Measurements from ENCODE around the gene CTSF. TPM values are rescaled to one million over a fixed set of nuclear protein-coding genes. Genes with fewer than 3 reads are reported as not detected.

Gene CTSF
- total and polyA plus RNA-seq, 2 of the 8 experiments (the other 6 are each of a cell fraction or from before 2014, with no cell fraction given), result 0.58 to 2.3 TPM

GRCh38 chr11:66589996-66590675 is 21.7 kb upstream of the CTSF start:
- no peak overlapping the region for H3K4me3 ChIP-seq (ENCODE audit: extremely low read depth in 1 of 4, insufficient read depth in 2 of 4, low read depth in 3 of 4, low read length in 4 of 4)
- no peak overlapping the region for H3K4ac ChIP-seq (replicated peaks; ENCODE audit: insufficient read length, low read depth, low read length)
- ChIA-PET POLR2A (ENCODE audit: partially characterized antibody) (interaction anchor here (0.7 to 65.3 kb wide), 5 partner anchors 10 to 53 kb away, joined by 3 to 2165 read pairs (median 4); partner anchors contain the start of genes RBM14 and RBM4), CTCF (ENCODE audit: partially characterized antibody) (interaction anchor here (0.6 to 3.5 kb wide), 15 partner anchors 10 to 133 kb away, joined by 3 to 43 read pairs (median 4); partner anchors contain the start of genes RBM4 and RBM4B)
- DNase-seq (ENCODE audit: low read depth in 1 of 2, low spot score in 2 of 2) (no peak), FAIRE-seq (no peak)
- H3K18ac ChIP-seq (ENCODE audit: extremely low read depth, low read length), result no peak overlapping the region
- no peak overlapping the region for H2BK120ac ChIP-seq (replicated peaks; ENCODE audit: low read depth, low read length)
- peaks cover 0 to 11% (median 7%) of the 10 kb centered on the region in 4 experiments; a peak in 6 of 7 replicates for H3K4me1 ChIP-seq (replicated peaks in 1 of 4; ENCODE audit: control insufficient read depth in 3 of 4, insufficient read depth in 4 of 4, low read length in 3 of 4)
- H3K14ac ChIP-seq (ENCODE audit: insufficient read length), result no peak overlapping the region
- peaks cover 2% of the 10 kb centered on the region for H3K79me1 ChIP-seq (ENCODE audit: low read depth, low read length)
- no peak overlapping the region for H4K5ac ChIP-seq (ENCODE audit: insufficient read length, low read depth, low read length)
- peaks cover 0 to 10% (median 4%) of the 10 kb centered on the region in 4 experiments; a peak in 3 of 7 replicates for H3K27me3 ChIP-seq (replicated peaks in 1 of 4; ENCODE audit: control insufficient read depth in 3 of 4, extremely low read depth in 1 of 4, insufficient read depth in 3 of 4, low read length in 3 of 4)
- no peak overlapping the region for H2AK5ac ChIP-seq (ENCODE audit: low read depth, low read length)
- H3K23me2 ChIP-seq (ENCODE audit: low read depth, low read length), result peaks cover 9% of the 10 kb centered on the region
- no peak overlapping the region for H2BK20ac ChIP-seq (ENCODE audit: low read length)
- no peak overlapping the region for H2BK12ac ChIP-seq (ENCODE audit: low read depth, low read length)
- peaks cover 13 to 25% of the 10 kb centered on the region in 2 experiments for H3K9me3 ChIP-seq (ENCODE audit: insufficient read depth in 2 of 2, low read depth in 1 of 2, low read length in 1 of 2)
- 90% methylated on average over 7 of the region's 7 CpGs; no CpG with 5 or more reads in 1 of the 2 experiments for WGBS, 2 experiments (ENCODE audit: extremely low coverage in 1 of 2, insufficient coverage in 1 of 2, insufficient read length in 1 of 2, insufficient replicate concordance in 2 of 2, low coverage in 1 of 2, low lambda C conversion rate in 2 of 2, missing lambda C conversion rate in 1 of 2)
- no peaks in the 10 kb centered on the region for H4K20me1 ChIP-seq (replicated peaks in 1 of 2; ENCODE audit: control insufficient read depth in 1 of 2, insufficient read depth in 2 of 2, low read length in 2 of 2)
- no peak overlapping the region for H2AFZ ChIP-seq (ENCODE audit: low read length)
- no peak overlapping the region for H2BK5ac ChIP-seq (ENCODE audit: low read depth, low read length)
- H3K23ac ChIP-seq (ENCODE audit: insufficient read length), result no peak overlapping the region
- H2BK15ac ChIP-seq (ENCODE audit: low read length), result no peak overlapping the region
- H3K36me3 ChIP-seq (ENCODE audit: control insufficient read depth in 2 of 4, insufficient read depth in 4 of 4, low read length in 3 of 4), result no peaks in the 10 kb centered on the region; a peak in 1 of 8 replicates
- no peak overlapping the region for H3K27ac ChIP-seq (ENCODE audit: low read depth, low read length)
- no peak overlapping the region for H3K9ac ChIP-seq (replicated peaks in 1 of 4; ENCODE audit: extremely low read depth in 1 of 4, low read depth in 3 of 4, low read length in 3 of 4)
- no peak overlapping the region for H3K56ac ChIP-seq (replicated peaks; ENCODE audit: insufficient read length, low read depth, low read length)
- no peak overlapping the region for H3K4me2 ChIP-seq (ENCODE audit: insufficient read depth in 1 of 2, low read depth in 2 of 2, low read length in 2 of 2)
- peaks cover 0 to 5% of the 10 kb centered on the region in 2 experiments; a peak in 2 of 4 replicates for H3K79me2 ChIP-seq (ENCODE audit: control insufficient read depth in 1 of 2, insufficient read depth in 2 of 2, low read length in 2 of 2)
- no peak overlapping the region for H4K91ac ChIP-seq (replicated peaks; ENCODE audit: insufficient read length, low read length)
- no peak overlapping the region for H4K8ac ChIP-seq (ENCODE audit: extremely low read depth, insufficient read depth, low read length)
- TF ChIP-seq FOSL1 (IDR thresholded peaks at IDR 0.05; ENCODE audit: insufficient read depth, low read depth, low read length), result no peak
- TF ChIP-seq CBX5 (IDR thresholded peaks at IDR 0.05; ENCODE audit: low read depth, low read length), result no peak
- TF ChIP-seq MAX (IDR thresholded peaks at IDR 0.05), result no peak
- no peak for TF ChIP-seq CTCF (IDR thresholded peaks at IDR 0.05; ENCODE audit: control extremely low read depth in 1 of 3, insufficient read depth in 1 of 3, low read depth in 1 of 3, low read length in 3 of 3)
- TF ChIP-seq KDM5A (IDR thresholded peaks at IDR 0.05; ENCODE audit: low read length), result no peak
- TF ChIP-seq ZNF274 (IDR thresholded peaks at IDR 0.05; ENCODE audit: borderline replicate concordance, extremely low read depth, low read length), result no peak
- TF ChIP-seq YY1 (IDR thresholded peaks at IDR 0.05; ENCODE audit: low read depth, low read length), result no peak
- no peak for TF ChIP-seq CREB1 (IDR thresholded peaks at IDR 0.05)
- no peak for TF ChIP-seq SP2 (IDR thresholded peaks at IDR 0.05; ENCODE audit: low read length)
- TF ChIP-seq SAP30 (IDR thresholded peaks at IDR 0.05; ENCODE audit: insufficient read depth, insufficient replicate concordance, low read length), result no peak

Measured in H1 (cell line).